Astrocyte (in vitro differentiated cells and primary cell): ENCODE measurements around the gene KMT5C.

Experiments
- EZH2 ChIP-seq: IDR thresholded peaks from 2 replicates; pipeline ENCODE4 v1.6.1; 2012; ENCODE audit warnings: mild to moderate bottlenecking, low read length, inconsistent platforms; ENCODE audit not compliant: insufficient read depth
- TF ChIP-seq, protein P1 (sequence below): IDR thresholded peaks from 2 replicates; pipeline ENCODE4 v1.5.1; 2011; ENCODE audit warnings: low read depth, mild to moderate bottlenecking, inconsistent platforms, low read length, moderate library complexity; ENCODE audit not compliant: insufficient read depth

DNA sequence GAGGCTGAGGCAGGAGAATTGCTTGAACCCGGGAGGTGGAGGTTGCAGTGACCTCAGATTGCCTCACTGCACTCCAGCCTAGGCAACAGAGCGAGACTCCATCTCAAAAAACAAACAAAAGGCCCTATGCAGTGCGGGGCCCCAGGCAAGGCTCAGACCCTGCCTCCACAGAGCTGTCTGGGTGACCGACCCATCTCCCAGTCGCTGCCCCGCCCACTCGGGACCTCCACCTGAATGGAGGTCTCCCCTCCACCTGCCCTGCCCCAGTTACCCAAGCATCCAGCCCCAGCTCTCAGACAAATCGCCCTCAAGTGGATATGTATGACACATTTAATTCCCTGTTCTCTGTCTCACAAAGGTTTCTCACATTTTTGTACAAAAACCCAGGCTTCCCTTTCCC, 25.6 kb downstream of the KMT5C start:
- TF ChIP-seq, protein P1, sequence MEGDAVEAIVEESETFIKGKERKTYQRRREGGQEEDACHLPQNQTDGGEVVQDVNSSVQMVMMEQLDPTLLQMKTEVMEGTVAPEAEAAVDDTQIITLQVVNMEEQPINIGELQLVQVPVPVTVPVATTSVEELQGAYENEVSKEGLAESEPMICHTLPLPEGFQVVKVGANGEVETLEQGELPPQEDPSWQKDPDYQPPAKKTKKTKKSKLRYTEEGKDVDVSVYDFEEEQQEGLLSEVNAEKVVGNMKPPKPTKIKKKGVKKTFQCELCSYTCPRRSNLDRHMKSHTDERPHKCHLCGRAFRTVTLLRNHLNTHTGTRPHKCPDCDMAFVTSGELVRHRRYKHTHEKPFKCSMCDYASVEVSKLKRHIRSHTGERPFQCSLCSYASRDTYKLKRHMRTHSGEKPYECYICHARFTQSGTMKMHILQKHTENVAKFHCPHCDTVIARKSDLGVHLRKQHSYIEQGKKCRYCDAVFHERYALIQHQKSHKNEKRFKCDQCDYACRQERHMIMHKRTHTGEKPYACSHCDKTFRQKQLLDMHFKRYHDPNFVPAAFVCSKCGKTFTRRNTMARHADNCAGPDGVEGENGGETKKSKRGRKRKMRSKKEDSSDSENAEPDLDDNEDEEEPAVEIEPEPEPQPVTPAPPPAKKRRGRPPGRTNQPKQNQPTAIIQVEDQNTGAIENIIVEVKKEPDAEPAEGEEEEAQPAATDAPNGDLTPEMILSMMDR = no peak
- TF ChIP-seq EZH2 = no peak
